ENCODE results near the gene TFR2. TPM values are rescaled to one million over a fixed set of nuclear protein-coding genes. Genes with fewer than 3 reads are reported as not detected.

TFR2 gene
- total RNA-seq, 1 experiment from 2014 or later = 1.2 TPM

- DNase-seq (ENCODE audit: low spot score) = no peak
Observed at GRCh38 chr7:100654908-100655831, 13.8 kb upstream of the TFR2 start.

GRCh38 chr7:100649826-100650565, 8.6 kb upstream of the TFR2 start:
- no peak for DNase-seq (ENCODE audit: low spot score)

DNA sequence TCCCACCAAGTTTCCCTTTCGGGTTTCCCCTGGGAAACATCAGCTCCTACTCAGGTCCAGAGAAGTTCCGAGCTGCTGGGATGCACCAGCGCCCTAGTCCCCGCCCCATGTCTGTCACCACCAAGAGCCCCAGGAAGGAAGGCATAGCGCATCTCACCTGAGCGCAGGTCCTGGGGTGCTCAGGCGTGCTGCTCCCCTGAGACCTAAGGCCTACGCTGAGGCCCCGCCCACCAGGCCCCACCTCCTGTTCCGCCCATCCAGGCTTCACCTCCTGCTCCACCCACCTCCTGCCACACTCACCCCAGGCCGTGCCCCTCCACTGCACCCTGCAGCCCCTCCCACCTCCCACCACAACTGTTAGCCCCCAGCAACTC, 1.2 kb upstream of the TFR2 start:
- peak; percentile 58 for DNase-seq (ENCODE audit: low spot score)

GRCh38 chr7:100641860-100642533, 645 bp upstream of the TFR2 start:
- no peak for DNase-seq (ENCODE audit: low spot score)

DNA sequence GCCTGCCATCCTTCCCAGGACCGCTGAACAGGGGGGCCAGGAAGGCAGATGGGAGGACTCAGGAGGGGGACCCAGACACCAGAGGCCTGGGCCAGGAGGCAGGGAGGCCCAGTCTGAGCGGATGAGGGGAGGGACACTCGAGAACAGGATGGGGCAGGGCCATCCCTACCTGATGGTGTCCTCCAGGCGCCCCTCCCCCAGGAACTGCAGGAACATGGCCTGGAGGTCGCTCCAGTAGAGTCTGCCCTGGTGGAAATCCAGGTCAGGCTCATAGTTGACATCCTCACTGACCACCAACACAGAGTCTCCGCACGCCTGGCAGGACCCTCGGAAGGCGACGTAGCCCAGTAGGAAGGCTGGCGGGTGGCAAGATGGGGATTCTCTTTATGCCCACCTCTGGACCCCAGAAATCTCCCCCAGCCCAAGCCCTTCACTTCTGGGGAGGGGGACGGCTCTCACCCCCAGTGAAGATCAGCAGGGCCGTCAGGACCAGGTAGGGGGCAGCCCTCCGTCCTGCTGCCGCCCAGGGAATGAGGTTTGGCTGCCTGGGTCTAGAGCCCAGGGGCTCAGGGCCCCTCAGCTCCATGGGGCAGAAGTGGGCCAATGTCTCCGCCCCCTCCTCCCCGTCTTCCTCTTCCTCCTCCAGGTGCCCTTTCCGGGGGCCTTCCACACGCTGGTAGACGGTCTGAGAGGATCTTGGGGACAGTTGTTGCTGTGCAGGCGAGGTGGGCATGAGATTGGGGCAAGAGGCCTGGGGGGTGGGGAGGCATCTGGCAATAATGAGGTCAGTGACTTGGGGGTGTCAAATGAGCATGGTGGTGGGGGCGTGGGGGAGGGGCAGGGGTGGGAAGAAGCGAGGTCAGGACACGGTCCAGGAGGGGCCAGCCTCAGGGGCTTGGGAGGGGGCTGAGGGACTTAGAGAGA, 573 bp downstream of the TFR2 start:
- DNase-seq (ENCODE audit: low spot score) = no peak

DNA sequence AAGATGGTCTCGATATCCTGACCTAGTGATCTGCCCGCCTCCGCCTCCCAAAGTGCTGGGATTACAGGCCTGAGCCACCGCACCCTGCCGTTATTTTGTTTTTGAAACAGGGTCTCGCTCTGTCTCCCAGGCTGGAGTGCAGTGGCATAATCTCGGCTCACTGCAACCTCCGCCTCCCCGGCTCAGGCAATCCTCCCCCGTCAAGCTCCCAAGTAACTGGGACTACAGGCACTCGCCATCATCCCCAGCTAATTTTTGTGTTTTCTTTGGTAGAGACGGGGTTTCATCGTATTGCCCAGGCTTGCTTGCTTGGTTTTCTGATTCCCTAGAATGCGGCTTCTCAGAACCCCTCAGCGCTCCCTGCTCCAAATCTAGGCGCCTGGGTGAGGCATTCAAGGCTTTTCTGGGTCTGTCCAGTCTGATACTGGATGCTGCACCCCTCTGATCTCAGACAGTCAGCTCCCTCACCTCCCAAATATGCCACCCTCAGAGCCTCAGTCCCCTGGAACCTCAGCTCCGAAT, 1.3 kb downstream of the TFR2 start:
- no peak for DNase-seq (ENCODE audit: low spot score)

DNA sequence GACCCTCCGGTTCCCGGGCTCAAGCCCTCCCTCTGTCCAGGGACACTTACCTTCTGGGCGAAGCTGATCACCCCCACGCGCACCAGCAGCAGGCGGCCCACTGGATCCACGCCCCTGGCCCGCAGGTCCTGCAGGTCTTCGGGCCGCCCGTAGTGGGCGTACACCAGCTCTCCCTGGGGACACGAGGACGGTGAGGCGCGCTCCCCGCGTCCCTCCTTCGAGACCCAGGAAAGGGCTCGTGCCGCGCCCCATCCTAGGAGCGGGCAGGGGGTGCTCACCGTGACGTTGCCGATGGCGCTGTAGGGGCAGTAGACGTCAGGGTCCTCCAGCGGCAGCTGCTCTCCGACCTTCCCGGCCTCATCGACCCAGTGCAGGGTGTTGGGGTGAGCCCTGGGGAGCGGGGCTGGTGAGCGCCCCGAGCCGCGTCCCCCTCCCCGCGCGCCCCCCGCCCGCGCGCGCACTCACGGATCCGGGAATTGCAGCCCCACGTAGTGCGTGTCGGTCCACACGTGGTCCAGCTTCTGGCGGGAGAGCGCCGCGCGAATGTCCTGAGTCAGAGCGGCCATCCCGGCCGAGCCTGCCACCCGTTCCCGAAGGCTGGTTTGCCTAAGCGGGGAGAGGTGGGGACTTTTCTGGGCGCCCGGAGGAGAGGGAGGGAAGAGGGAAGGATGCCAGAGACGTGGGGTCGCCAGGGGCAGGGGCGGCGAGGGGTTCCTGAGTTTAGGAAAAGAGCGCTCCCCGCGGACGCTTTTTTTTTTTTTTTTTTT, 8.2 kb downstream of the TFR2 start:
- DNase-seq (ENCODE audit: low spot score) = peak; percentile 56

- DNase-seq (ENCODE audit: low spot score) = no peak
Observed at GRCh38 chr7:100630066-100630465, 11.3 kb downstream of the TFR2 start.

GRCh38 chr7:100629117-100629716, 12.1 kb downstream of the TFR2 start:
- peak; percentile 71 for DNase-seq (ENCODE audit: low spot score)

DNA sequence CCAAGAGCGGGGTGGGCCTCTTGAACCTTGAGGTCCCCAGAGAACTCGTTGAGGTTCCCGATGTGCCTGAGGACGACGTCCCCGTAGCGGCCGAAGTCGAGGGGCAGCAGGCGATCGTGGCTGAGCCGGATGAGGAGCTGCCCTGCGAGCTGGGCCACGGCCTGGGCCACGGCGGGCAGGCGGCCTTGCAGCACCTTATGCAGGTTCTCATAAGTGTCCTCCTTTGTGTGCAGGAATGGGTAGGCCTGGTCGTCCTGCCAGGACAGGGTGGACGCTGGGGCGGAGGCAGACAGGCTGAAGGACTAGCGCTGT, 14.2 kb downstream of the TFR2 start:
- no peak for DNase-seq (ENCODE audit: low spot score)

GRCh38 chr7:100626530-100627237, 14.7 kb downstream of the TFR2 start:
- DNase-seq (ENCODE audit: low spot score) = peak; percentile 81

DNA sequence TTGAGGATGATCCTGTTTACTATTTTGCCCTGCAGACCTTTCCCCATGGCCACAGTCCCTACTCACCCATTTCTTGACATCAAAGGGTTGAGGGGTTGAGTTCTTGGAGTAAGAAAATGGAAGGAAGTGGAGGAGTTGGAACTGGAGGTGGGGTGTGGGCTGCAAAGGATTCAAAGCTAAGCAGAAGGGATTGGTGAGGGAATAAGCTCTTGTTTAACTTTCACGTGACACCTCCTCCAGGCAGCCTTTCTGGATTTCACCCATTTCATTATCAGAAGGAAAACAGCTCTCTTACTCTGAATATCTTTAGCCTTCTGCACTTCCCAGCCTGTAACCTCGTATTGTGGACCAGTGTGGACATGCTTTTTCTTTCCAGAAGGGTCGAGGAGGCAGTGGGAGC, 15.3 kb downstream of the TFR2 start:
- no peak for DNase-seq (ENCODE audit: low spot score)

DNA sequence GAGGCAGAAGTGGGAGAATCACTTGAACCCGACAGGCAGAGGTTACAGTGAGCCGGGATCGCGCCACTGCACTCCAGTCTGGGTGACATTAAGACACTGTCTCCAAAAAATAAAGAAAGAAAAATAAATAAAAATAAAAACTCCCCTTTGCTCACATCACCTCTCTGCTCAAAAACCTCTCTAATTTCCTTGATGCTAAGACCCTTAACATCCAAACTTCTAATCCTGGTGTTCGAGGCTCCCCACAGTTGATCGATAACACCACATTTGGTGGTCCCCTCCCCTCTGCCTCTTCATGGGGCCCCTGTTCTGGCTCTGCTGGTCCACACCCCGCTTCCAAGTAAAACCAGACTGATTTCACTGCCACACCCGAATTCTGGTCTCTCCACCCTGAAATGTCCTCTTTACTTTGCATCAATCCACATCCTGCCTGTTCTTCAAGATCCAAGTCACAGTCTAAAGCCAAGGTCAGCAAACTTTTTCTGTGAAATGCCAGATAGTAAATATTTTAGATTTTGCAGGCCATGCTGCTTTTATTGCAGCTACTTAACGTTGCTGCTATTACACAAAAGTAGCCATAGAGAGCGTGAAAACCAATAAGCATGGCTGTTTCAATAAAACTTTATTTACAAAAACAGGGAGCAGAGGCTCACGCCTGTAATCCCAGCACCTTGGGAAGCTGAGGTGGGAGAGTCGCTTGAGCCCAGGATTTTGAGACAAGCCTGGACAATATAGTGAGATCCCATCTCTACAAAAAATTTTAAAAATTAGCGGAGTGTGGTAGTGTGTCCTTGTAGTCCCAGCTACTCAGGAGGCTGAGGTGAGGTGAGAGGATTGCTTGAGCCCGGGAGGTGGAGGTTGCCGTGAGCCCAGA, 17.2 kb downstream of the TFR2 start:
- no peak for DNase-seq (ENCODE audit: low spot score)

DNA sequence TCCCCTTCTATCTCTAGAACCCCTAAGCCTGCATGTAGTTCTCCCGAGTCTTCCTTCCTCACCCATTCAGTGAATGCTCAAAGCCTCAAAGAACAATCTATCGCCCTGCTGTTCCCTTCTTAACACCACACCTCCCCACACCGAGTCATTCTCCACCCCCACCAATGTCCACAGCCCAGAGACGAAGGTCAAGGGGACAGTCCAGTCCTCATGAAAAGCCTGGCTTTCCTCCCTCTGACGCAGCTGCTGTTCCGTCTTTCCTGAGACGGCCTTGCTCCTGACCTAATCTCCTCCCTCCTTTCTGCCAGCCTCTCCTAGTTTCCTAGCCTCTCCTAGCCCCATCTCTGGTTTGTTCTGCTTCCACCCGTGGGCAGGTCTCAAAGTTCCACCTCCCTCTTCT, 19.8 kb downstream of the TFR2 start:
- DNase-seq (ENCODE audit: low spot score) = no peak

DNA sequence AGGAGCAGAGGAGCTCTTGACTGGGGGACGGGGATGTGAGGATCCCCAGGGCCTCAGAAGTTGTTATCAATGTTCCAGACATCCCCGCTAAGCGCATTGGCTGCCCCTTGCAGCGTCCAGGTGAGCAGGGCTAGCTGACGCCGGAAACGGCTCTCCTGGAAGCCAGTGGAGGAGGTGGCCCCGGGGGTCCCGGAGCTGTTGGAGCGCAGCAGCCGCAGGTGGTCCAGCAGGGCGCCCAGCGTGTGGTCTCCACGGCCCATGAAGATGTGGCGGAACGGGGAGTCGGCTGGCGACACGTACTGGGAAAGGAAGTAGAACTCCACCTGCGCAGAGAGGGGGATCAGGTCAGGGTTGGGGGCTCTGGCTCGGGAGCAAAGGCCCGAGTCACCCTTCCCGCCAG, 20.5 kb downstream of the TFR2 start:
- DNase-seq (ENCODE audit: low spot score) = no peak

- no peak for DNase-seq (ENCODE audit: low spot score)
Observed at GRCh38 chr7:100620239-100620638, 21.1 kb downstream of the TFR2 start.

DNA sequence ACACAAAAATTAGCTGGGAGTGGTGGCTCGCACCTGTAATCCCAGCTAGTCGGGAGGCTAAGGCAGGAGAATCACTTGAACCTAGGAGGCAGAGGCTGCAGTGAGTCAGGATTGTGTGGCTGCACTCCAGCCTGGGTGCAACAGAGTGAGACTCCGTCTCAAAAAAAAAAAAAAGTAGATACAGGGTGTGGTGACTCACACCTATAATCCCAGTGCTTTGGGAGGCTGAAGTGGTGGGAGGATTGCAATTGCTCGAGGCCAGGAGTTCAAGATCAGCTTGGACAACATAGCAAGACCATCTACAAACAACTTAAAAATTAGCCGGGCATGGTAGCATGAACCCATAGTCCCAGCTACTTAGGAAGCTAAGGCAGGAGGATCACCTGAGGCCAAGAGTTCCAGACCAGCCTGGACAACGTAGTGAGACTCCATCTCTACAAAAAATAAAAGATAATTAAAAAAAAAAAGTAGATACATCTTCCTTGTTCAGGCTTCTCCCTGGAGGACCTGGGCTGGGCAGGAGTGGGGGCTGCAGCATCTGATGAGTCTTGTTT, 27.0 kb downstream of the TFR2 start:
- DNase-seq (ENCODE audit: low spot score) = no peak
